HG02852 (cell line): ENCODE results near the gene AFDN.

Experiments
- ATAC-seq: cut with Tn5 transposase; IDR thresholded peaks from one replicate; pipeline ENCODE4 v1.9.1; 2021; ENCODE audit warnings: mild to moderate bottlenecking, moderate library complexity; ENCODE audit not compliant: unreplicated experiment

The AFDN gene

DNA sequence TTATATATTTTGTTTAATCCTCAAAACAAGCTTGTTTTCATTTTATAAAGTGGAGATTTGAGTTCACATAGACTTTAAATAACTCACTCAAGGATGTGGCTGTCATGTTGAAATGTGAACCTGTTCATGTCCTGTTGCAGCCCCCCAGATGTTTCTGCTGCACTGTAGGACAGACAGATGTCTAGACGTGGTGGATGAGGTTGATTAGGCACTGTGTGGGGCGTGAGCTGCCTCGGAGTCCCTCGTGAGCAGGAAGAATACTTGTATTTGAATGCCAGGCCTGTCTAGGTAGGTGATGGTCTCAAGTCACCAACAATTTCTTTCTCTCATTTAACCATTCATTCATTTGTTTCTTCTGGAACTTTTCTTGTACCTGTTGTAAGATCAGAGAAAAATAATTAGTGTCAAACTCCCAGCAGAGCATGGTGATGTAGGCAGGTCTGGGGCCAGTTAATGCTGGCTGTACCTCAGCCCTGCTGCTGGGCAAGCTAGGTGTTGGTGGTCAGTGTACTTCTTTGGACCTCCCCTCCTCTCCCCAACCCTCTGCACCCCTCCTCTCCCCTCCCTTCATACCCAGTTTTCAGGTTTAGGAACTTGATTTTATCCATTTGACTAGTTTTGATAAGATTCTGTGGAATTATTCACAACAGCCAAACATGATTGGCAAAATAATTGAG is 34.0 kb downstream of the AFDN start:
- no peak for ATAC-seq

DNA sequence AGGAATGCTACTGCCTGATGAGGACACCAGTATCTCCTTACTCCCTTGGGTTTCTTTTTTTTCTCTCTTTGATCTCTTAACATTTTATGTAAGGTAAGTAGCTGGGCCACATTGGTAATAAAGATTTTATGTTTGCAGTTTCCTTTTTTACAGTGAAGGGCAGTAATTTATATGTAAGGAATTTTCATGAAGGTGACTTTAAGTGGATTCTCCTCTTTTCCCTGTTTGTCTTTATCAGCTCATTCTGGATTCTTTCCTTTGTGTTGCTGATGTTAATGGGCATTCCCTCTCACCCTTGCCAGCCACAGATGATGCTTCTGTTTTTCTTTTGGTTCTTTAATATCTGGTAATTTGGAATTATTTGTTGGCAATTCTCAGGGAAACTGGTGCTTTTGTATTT is 34.7 kb downstream of the AFDN start:
- no peak for ATAC-seq

DNA sequence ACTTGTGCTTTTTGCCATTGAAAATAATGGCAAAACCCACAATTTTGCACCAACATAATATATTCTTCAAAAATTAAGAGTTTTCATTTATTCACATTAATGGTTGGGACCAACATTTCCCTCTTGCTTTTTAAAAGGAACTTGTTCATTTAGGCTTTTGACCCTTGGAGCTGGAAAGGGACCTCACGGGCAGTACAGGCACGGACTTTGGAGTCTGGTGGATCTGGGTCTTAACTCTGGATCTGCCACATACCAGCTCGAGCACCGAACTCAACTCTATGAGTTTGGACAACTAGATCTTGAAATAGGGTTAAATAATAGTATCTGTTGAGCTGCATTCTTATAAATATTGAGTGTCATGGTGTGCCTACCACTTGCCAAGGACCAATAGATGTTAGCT is 37.2 kb downstream of the AFDN start:
- ATAC-seq = no peak

DNA sequence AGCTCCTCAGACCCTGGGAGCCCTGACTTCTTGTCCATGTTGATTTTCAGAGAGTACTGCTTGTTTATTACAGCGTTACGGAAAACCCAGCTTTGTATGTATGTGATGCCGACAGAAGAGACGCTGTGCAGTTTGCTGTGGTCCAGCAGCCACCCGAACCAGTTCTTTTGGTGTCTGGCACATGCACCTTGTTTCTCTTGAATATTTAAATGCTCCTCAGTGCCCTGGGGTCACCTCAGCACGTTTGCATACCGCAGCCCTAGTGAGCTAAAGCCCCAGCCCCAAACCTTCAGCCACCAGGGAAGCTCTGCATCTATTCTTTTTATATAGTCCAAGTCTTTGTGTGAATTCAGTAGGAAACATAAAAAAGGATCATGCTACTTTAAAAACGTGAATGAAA is 39.9 kb downstream of the AFDN start:
- ATAC-seq = no peak

DNA sequence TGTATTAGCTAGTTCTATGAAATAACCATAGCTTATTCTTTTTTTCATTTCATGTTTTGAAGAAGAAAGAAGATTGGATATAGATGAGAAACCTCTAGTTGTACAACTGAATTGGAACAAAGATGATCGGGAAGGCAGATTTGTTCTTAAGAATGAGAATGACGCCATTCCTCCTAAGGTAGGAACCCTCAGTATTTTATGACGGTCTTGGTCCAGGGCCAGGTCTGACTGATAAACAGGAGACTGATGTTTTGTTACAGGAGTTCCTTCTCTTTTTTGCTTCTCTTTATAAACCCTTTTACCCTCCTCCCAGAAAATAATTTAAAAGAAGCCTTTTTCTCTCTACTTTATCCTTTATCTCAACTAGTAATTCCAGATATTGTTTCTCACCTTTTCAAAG is 43.6 kb downstream of the AFDN start:
- ATAC-seq = no peak

DNA sequence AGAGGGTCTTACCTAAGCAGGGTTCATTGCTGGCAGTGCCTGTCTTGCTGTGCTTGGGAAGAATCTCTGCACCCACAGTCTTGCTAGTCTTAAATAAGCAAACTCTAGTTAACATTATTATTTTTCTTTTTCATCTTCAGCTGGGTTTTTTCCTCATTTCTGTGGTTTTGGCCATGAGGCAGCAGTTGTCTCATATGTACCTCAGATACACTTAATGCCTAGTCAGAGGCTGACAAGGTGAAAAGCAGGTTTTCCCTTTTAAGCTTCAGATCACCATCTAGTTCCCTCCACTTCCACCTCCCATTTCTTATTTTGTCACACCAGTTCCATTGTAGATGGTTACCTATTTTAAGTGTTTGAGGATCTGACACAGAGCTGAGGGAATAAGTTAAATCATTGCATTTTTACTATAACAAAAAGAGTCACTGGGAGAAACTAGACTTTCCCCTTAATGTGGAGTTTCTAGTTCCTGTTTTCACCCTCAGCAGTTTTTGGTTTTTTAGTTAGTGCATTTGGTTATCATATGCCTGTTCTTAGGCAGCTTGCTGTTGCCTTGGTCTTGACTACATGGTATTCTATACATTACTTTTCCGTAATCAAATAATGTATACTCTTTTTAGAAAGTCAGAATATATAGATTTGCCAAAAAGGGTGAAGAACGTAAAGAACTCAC is 46.0 kb downstream of the AFDN start:
- no peak for ATAC-seq

DNA sequence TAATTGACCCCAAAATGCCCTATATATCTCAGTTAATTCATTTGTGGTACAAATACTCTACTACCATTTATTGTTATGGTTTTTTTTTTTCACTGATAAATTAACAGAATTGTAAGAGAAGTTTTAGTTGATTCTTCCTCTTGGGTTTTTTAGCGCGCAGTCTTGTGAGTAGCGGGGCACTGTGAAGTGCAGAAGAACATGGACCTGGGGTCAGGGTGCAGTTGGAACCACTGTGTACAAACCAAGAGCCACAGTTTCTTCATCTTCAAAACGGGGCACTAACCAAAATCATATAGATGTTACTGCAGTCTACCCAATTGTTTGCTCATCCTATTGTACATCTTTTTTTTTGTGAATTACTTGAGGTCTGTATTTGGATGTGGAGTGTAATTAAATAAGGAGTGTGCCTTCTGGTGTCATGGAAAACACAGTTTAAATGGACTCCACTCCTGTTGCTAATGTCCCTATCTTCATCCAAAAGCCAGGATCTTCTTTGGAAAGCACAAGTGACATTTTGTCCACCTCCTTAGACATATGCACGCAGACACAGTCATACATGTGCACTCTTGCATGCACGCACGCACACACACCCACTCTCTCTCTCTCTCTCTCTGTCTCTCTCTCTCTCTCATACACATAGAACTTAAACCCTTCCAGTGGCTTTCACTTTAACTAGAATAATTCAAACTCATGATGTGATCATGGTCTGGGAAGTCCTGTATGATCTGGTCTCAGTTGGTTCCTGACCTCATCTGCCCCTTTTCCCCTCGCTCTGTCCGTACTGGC is 51.5 kb downstream of the AFDN start:
- ATAC-seq = no peak

DNA sequence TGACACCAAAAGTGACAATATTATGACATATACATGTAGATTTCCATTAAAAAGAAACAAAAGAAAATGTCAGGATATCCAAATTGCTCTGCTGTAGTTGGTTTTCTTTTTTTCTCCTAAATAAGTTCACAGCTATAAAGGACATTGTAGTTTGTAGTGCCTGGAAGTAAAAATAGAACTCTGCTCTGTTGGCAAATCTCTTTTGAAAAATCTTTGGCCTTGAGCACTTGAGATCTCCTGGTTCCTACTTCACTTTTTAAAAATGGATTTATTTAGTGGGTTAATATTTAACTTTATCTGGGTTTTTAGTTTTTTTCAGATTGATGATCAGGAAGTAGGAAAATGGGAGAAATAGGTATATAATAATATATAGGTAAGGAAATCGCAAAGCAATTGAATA is 52.9 kb downstream of the AFDN start:
- ATAC-seq = no peak

DNA sequence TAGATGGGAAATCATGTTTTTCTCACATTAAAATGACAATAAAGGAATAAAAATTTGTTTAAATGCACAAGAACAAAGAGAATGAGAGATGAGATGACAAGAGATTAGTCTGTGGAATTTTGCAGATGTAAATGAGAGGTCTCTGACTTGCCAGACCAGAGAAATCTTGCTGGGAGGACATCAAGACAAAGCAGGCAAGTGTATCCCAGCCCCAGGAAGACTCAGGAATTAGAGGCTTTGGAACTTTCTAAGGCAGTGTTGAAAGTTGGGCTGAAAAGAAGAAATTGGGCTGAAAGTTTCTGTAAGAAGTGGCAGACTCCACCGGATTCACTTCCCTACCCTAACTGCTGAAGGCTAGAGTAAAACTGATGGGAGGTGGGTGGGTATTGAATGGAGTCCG is 54.6 kb downstream of the AFDN start:
- ATAC-seq = no peak

DNA sequence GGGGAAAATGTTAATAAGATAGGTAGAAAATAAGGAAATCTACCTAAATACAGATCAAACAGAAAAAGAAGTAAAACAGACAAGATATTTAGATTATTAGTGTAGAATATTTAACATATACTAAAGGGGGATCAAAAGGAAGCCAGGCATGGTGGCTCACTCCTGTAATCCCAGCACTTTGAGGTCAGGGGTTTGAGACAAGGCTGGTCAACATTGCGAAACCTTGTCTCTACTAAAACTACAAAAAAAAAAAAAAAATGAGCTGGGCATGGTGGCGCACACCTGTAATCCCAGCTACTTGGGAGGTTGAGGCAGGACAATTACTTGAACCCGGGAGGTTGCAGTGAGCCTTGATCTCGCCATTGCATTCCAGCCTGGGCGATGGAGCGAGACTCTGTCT is 55.5 kb downstream of the AFDN start:
- ATAC-seq = no peak

DNA sequence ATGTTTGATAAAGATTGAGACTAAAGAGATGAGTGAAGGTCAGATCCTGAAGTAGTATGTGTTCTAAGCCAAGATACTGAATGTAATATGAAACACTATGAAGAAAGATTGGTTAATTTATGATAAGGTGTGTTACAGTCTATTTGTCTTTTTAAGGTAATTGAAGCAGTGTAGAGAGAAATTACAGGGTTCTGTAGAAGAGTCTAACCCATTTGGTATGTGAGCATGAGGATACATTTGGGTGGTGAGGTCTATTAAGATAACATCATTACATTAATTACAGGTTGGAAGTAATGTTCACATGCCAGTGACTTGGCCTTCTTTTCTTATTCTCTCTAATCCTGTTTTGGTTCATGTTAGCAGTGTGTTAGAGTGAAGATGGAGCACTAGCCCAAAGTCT is 61.4 kb downstream of the AFDN start:
- ATAC-seq = no peak

DNA sequence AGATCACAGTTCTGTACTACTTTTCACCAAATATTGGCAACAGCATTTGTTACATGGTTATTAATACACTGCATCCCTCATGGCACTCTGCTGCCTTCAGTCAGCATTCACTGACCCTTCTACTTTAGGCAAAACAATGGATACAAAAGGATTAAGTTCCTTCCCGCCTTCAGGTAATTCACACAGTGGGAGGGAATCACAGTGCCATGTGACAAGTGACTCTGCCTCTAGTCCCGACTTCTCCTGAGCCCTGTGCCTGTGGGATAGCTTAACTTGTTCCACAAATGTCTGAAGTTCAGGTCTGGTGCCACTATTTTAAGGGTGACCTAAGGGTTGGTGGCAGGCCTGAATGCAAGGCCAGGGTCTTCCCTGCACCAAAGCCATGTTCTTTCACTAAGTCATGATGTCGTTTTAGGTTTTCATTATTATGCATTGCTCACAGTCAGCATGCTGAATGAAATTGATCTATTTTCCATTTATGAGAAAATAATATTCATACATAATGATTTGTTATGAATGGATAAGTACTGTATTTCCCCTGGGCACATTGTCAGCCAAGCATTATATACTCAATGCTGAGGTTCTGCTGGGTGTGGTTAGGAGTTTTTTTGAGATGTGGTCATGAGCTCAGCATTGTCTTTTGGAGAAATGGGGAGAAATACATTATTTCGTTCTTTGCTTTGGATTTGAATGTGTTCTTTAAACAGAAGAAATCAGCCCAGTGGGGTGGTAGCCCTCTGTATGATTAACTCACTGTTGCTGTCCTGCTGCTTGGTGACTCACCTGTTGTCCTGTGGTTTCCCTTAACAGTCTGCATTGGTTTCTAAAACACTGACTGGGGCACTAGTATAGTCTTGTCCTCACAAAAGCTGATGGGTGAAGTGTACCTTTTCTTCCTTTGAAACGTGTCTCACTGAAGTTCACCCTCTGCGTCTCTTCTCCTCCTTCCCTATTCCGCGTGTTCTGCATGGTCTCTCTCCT is 66.4 kb downstream of the AFDN start:
- ATAC-seq = peak; percentile 68

DNA sequence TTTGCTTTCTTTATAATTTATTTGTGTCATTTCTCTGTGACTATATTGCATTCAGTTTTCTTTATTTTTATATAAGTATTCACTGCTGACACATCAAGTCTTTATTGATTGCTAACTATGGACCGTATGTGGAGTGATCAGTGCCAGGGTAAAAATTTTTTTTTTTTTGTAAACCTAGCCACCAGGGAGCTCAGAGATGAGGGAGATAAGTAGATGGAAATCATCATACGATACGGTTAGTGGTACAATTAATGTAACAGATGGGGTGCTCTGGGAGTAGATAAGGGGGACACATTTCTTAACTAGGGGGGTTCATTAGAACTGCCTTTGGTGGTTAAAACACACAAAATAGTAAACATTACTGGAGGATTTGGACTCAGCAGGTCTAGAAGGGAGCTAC is 68.3 kb downstream of the AFDN start:
- no peak for ATAC-seq

DNA sequence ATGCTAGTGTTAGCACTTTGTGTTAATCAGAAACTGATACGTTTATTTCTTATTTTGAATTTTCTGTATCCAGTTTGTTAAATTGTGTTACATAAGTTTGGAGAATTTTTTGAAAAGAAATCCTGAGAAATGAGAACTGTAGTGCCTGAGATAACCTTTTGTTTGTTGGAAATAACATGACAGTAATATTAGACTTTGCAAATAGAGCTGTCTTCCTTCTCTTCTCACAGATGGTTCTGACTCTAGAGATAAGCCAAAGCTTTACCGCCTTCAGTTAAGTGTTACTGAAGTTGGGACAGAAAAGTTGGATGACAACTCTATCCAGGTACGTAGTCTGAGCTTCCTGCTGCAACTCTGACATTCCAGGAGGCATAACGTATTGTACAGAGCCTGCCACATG is 69.9 kb downstream of the AFDN start:
- no peak for ATAC-seq

DNA sequence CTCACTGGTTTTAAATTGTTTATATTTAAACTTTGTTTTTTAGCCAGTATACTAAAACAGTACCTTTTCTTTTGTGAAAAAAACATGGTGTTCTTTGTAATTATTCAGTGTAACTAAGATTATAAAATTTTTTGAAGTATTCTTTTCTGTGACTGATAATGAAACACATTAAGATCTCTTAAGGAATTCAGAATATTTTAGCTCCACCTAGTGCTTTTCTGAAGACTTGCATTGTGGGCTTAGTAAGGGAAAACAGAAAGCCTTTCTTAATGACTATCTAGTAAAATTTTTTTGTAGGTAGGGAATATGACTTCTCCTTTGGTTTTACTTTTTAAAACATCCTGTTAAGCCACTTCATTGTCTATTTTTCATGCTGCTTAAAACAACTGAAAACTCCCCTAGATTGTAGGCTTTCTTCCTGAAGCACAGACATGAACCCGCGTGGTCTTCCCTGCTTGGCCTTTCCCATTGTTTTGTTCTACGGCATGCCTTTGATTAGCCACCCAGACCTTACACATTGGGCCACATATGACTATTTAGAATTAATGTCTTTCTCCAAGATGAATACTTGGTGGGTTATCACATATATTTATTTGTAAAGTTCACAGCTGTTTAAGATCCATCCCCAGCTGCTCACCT is 72.1 kb downstream of the AFDN start:
- peak; percentile 47 for ATAC-seq

DNA sequence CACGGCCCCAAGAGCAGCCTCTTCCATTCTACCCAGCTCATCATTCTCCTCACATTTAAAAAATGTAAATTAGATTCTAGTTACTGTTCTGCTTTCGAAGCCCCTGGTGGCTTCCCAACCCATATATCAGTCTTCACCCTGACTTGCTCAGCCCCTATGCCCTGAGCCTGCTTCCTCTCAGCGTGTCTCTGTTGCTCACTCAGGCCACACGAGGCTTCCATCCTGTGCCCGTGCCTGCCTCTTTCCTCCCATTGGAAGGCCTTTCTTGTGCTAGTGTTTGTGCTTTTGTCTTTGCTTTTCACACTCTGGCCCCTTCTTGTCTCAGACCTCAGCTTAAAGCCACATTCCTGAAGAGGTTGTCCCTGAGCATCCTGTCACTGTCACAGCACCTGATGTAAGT is 78.1 kb downstream of the AFDN start:
- ATAC-seq = no peak

DNA sequence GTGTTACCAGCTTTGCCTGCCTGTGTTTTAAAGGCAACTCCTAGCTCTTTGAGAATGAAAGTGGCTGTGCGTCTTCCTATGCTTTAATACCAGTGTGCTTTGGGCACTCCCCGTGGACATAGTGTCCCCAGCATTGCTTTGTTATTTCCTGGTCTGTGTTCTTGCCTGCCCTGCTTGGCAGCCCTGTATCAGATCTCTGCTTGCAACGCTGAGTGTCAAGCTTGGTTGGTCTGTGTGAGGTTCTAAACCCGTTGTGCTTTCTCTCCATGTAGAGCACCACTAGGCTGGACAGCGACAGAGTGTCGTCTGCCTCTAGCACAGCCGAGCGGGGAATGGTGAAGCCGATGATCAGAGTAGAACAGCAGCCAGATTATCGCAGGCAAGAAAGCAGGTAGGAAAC is 80.2 kb downstream of the AFDN start:
- no peak for ATAC-seq

DNA sequence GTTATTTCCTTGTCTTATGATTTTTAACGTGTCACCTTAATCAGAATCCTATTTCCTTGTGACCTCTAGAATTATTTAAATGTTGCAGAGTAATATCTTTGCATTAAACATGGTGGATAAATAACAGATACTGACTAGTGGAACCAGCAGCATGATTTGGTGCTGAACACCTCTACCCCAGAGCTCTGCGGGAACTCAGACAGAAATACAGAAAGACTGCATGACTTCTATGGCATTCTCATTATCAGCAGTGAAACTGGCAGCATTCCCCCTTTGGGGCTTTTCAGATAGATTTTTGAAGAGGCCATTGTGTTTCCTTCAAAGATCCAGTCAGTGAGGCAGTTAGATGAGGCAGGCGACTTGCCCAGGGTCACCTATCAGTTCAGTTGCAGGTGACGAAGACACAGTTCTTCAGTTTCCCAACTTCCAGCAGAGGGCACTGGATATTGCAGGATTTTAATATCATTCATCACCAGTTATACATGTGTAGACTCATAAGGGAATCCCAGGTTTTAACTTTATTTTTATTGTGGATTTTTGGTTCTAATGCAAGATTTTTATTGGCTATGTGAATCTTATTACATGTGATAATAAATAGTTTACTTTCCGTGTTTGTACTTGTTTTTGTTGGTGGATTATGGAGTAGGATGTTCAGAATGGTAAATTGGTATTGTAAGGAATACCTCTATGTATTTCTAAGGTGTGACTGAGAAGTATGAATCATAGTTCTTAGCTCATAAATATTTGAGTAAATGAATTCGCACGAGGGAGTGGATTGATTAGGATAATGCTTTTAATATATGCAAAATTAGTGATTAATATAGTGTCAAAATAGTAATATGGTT is 81.3 kb downstream of the AFDN start:
- no peak for ATAC-seq

DNA sequence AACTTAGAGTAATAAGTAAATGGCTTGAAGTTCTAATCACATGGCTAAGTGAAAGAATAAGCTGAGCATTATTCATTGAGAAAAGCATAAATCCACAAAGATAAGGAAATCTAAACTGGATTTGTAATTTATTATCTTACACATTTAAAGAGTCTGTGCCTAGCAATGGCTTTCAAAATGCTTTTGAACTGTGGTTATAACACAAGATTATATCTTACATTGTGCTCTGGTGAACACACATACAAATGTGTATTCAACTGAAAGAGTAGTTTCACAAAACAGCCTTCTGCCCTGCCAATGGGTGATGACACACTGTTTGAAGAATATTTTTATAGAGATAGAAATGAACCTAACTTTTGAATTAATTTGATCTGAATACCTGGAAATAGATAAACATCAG is 83.3 kb downstream of the AFDN start:
- ATAC-seq = no peak

DNA sequence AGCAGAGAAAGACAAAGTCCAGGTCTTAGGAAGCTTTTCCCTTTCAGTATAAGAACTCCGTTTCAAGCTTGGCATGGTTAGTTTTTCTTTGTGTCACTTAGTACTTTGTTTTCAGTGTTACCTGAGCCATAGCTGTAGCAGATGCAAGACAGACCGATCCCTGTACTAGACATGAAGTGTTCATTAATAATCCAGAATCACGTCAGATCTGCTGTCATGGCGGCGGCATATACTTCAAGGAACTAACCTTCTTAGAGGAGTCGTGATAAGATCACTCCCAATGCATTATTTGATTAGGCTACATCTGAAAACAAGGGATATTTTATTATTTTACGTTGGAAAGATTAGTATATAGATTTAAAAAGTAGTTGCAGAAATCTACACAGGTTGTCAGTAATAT is 83.9 kb downstream of the AFDN start:
- no peak for ATAC-seq
